Smooth muscle cell (in vitro differentiated cells): ENCODE data around the gene NGLY1. TPM values are rescaled to one million over a fixed set of nuclear protein-coding genes. Genes with fewer than 3 reads are reported as not detected.
A peak's percentile ranks its signal among the peaks of the same experiment; 100 is the strongest.

ENCODE experiments used
- DNase-seq: peaks from one replicate; lab custom pipeline; 2025; ENCODE audit not compliant: unreplicated experiment; lab: John Stamatoyannopoulos, UW
- H2AFZ ChIP-seq: fragments of 200-600 bp; sonication (generic); 2 replicates; pipeline ENCODE4 v1.6.0; 2016; ENCODE audit warnings: antibody characterized with exemption, low read depth, mild to moderate bottlenecking
- H3F3A ChIP-seq: fragments of 200-600 bp; sonication (generic); 2 replicates; pipeline ENCODE4 v1.6.0; 2017; ENCODE audit warnings: antibody characterized with exemption, low read depth
- H3K27ac ChIP-seq: fragments of 200-600 bp; sonication (generic); 2 replicates; pipeline ENCODE4 v1.5.1; 2016; ENCODE audit warnings: low read depth, mild to moderate bottlenecking
- H3K27me3 ChIP-seq: fragments of 200-600 bp; sonication (generic); 2 replicates; pipeline ENCODE4 v1.6.1; 2016; ENCODE audit warnings: low read depth, mild to moderate bottlenecking
- H3K36me3 ChIP-seq: fragments of 200-600 bp; sonication (generic); 2 replicates; pipeline ENCODE4 v1.5.1; 2016; ENCODE audit warnings: low read depth
- H3K4me1 ChIP-seq: fragments of 200-600 bp; sonication (generic); 2 replicates; pipeline ENCODE4 v1.5.1; 2016; ENCODE audit warnings: low read depth
- H3K4me2 ChIP-seq: fragments of 200-600 bp; sonication (generic); 2 replicates; pipeline ENCODE4 v1.6.0; 2016; ENCODE audit warnings: mild to moderate bottlenecking
- H3K4me3 ChIP-seq: fragments of 200-600 bp; sonication (generic); 2 replicates; pipeline ENCODE4 v1.5.1; 2016; ENCODE audit warnings: mild to moderate bottlenecking
- H3K79me2 ChIP-seq: fragments of 200-600 bp; sonication (generic); 2 replicates; pipeline ENCODE4 v1.6.0; 2016; ENCODE audit warnings: low read depth, mild to moderate bottlenecking
- H3K9ac ChIP-seq: fragments of 200-600 bp; sonication (generic); 2 replicates; pipeline ENCODE4 v1.6.0; 2016; ENCODE audit warnings: low read depth
- H3K9me3 ChIP-seq: fragments of 200-600 bp; sonication (generic); replicated peaks from 2 replicates; pipeline ENCODE4 v1.5.1; 2016; ENCODE audit warnings: low read depth
- H4K20me1 ChIP-seq: fragments of 200-600 bp; sonication (generic); 2 replicates; pipeline ENCODE4 v1.6.0; 2016; ENCODE audit warnings: low read depth
- WGBS: methylation state at CpG from one replicate; pipeline ENCODE4 v1.1.7; 2016; ENCODE audit warnings: low lambda C conversion rate; 5-methylcytosine and 5-hydroxymethylcytosine counted together
- polyA plus RNA-seq: library from polyadenylated mRNA; unstranded; fragments of >200 nt; fragmentation: Nextera tagmentation; extraction: Ambion mirVana; gene quantifications from 2 replicates; pipeline ENCODE4 v1.2.1, GENCODE V29; 2016
- total RNA-seq: library from RNA; depleted of rRNA; stranded (reverse); fragments of >200 nt; gene quantifications from 2 replicates; pipeline ENCODE4 v1.2.3, GENCODE V29; 2014
- TF ChIP-seq, protein P1 (sequence below): fragments of 200-600 bp; sonication (generic); IDR thresholded peaks from 2 replicates; pipeline ENCODE4 v1.5.1; 2017; ENCODE audit warnings: borderline replicate concordance, mild to moderate bottlenecking, antibody characterized with exemption; ENCODE audit not compliant: insufficient read depth, poor library complexity, severe bottlenecking

NGLY1 gene, protein sequence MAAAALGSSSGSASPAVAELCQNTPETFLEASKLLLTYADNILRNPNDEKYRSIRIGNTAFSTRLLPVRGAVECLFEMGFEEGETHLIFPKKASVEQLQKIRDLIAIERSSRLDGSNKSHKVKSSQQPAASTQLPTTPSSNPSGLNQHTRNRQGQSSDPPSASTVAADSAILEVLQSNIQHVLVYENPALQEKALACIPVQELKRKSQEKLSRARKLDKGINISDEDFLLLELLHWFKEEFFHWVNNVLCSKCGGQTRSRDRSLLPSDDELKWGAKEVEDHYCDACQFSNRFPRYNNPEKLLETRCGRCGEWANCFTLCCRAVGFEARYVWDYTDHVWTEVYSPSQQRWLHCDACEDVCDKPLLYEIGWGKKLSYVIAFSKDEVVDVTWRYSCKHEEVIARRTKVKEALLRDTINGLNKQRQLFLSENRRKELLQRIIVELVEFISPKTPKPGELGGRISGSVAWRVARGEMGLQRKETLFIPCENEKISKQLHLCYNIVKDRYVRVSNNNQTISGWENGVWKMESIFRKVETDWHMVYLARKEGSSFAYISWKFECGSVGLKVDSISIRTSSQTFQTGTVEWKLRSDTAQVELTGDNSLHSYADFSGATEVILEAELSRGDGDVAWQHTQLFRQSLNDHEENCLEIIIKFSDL
- 28.6 and 35.8 TPM in 2 replicates for total RNA-seq
- 27.4 and 29.0 TPM in 2 replicates for polyA plus RNA-seq

DNA sequence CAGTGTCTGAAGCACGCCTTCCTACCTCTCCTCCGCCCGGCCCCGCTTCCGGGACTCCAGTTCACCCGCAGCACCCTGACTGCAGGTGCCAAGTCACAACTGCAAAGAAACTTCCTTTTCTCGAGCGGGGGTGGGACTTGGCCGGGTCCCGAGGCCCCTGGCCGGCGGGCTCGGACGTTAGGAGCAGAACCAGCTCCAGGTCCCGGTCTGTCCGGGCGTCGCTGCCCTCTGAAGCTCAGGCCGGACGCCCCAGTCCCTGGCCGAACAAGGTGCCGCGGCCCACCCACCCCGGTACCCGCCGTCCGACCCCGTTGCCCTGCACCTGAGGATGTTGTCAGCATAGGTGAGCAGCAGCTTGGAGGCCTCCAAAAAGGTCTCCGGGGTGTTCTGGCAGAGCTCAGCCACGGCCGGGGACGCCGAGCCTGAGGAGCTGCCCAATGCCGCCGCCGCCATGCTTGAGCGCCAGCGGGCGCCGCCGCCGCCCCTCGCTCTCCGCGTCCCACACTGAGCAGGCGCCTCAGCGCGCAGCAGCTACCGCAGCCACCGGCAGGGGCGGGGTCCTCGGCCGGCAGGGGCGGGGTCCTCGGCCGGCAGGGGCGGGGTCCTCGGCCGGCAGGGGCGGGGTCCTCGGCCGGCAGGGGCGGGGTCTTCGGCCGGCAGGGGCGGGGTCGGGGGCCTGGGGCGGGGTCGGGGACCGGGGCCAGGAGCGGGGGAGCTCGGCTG, at the start of gene NGLY1:
TSS of gene NGLY1 (minus strand) at position 506 of the 723 bp plus-strand sequence. CDS start at position 453, 53 bp downstream.
- peak; percentile 77 for DNase-seq
- Histone ChIP-seq H3K27ac (no peak within 1 kb of the TSS), H3K9ac (peak within 1 kb of the TSS; percentile 66), H3K9me3 (no peaks in the 10 kb centered on the region), H3K4me2 (peak within 1 kb of the TSS; percentile 88), H3K36me3 (no peaks in the 10 kb centered on the region), H3K4me3 (peak within 1 kb of the TSS; percentile 100), H3K79me2 (peaks cover 33% of the 10 kb centered on the region), H4K20me1 (peaks cover 26% of the 10 kb centered on the region), H3F3A (no peaks in the 10 kb centered on the region), H3K27me3 (no peaks in the 10 kb centered on the region), H3K4me1 (peaks cover 11% of the 10 kb centered on the region), H2AFZ (peak within 1 kb of the TSS; percentile 91)
- 1% methylated on average over 48 of the region's 72 CpGs for WGBS
- TF ChIP-seq, protein P1, sequence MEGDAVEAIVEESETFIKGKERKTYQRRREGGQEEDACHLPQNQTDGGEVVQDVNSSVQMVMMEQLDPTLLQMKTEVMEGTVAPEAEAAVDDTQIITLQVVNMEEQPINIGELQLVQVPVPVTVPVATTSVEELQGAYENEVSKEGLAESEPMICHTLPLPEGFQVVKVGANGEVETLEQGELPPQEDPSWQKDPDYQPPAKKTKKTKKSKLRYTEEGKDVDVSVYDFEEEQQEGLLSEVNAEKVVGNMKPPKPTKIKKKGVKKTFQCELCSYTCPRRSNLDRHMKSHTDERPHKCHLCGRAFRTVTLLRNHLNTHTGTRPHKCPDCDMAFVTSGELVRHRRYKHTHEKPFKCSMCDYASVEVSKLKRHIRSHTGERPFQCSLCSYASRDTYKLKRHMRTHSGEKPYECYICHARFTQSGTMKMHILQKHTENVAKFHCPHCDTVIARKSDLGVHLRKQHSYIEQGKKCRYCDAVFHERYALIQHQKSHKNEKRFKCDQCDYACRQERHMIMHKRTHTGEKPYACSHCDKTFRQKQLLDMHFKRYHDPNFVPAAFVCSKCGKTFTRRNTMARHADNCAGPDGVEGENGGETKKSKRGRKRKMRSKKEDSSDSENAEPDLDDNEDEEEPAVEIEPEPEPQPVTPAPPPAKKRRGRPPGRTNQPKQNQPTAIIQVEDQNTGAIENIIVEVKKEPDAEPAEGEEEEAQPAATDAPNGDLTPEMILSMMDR = no peak

DNA sequence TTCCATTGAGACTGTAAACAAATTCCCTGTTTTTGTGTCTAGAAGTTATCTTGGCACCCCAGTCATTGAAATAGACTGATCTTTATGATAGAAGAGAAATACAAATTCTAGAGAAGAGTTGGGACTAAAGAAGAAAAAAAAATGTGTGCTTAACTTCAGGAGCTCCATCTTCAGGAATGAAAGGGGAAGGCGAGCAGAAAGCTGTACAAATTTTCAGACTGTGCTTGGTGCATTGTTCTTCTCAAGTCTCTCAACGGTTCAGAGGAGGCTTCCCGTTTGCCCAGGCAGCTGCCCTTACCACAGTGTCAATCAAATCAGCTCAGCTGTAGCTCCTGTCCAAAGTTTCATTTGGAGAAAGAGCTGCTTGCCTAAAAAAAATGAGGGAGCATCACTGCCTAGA, 48.3 kb upstream of the NGLY1 start:
- 18% methylated on average over 3 of the region's 3 CpGs for WGBS
- no peaks in the 10 kb centered on the region for H3K79me2 ChIP-seq
- H4K20me1 ChIP-seq = no peaks in the 10 kb centered on the region
- H3F3A ChIP-seq = no peaks in the 10 kb centered on the region
- no peaks in the 10 kb centered on the region for H3K27me3 ChIP-seq
- DNase-seq = no peak
- H3K4me1 ChIP-seq = no peaks in the 10 kb centered on the region
- H2AFZ ChIP-seq = peak overlapping the region; percentile 22
- TF ChIP-seq, protein P1 = peak; percentile 21
- no peaks in the 10 kb centered on the region for H3K9me3 ChIP-seq
- no peak overlapping the region for H3K9ac ChIP-seq
- no peaks in the 10 kb centered on the region for H3K36me3 ChIP-seq
- no peak overlapping the region for H3K4me2 ChIP-seq
- H3K27ac ChIP-seq = no peak overlapping the region
- no peak overlapping the region for H3K4me3 ChIP-seq

DNA sequence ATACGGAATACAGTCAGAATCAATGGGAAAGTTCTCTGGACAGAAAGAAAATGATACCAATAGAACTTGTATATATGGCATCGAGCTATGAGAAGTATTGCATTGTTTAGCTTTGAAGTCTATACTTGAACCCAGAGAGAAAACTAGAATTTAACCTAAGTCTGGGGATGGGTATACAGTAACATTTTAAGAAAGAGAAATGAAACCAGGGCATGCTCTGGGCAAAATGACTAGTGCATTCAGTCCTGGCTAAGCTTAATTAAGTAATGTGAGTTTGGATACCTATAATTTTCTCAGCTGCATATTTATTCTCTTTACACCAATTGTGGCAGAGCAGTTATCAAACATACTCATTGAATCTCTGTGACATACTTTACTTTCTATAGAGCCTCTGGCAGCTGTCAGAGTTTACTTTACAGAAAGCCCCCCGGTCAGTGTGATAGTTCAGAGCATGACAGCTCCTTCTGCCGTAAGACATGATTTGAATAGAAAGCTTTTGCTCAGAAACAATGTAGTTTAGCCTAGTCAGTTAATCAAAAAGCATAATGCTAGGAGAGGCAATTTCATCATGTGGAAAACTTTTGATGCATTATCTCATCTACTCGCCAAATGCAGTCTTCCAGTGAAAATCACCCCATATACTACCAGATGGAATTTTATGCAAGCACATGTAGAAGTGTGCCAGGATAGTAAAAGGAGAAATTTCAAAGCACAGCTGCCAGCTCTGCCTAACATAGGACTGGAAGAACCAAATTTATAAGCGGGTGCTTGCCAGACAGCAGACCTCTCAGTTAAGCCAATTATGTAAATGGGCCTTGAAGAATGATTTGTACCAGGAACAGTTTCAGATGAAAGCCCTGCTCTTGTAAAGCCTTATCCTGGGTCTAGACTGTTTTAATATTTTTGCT, 47.4 kb upstream of the NGLY1 start:
- H3F3A ChIP-seq = no peaks in the 10 kb centered on the region
- WGBS = 68% methylated on average over 6 of the region's 6 CpGs
- H3K27me3 ChIP-seq = no peaks in the 10 kb centered on the region
- DNase-seq = no peak
- no peak overlapping the region for H3K4me2 ChIP-seq
- H3K9me3 ChIP-seq = no peaks in the 10 kb centered on the region
- H3K79me2 ChIP-seq = no peaks in the 10 kb centered on the region
- no peak overlapping the region for H3K27ac ChIP-seq
- no peaks in the 10 kb centered on the region for H3K36me3 ChIP-seq
- TF ChIP-seq, protein P1 = no peak
- H2AFZ ChIP-seq = peak overlapping the region; percentile 11
- no peak overlapping the region for H3K4me3 ChIP-seq
- no peaks in the 10 kb centered on the region for H3K4me1 ChIP-seq
- H4K20me1 ChIP-seq = no peaks in the 10 kb centered on the region
- no peak overlapping the region for H3K9ac ChIP-seq
